Stimulated activated naive CD8-positive, alpha-beta T cell treated with anti-CD3 and anti-CD28 coated beads, Interleukin-15, Interleukin-2, amounts not matched to agents 100 ng/mL and 50 ng/mL, for 24 hours (primary cell): ENCODE data around the gene DPPA2.
"Not testable (repeated sequence)": the region's sequence is repeated elsewhere in the genome, so short reads cannot be mapped to it uniquely, and the experiment has no call there.

Experiments
- H3K27ac Mint-ChIP-seq: one replicate; pipeline ENCODE4 v1.8.0; 2021; ENCODE audit warnings: mild to moderate bottlenecking, mixed read lengths
- H3K27me3 Mint-ChIP-seq: one replicate; pipeline ENCODE4 v1.8.0; 2021; ENCODE audit warnings: mixed read lengths
- H3K36me3 Mint-ChIP-seq: one replicate; pipeline ENCODE4 v1.8.0; 2021; ENCODE audit warnings: low read depth, mixed read lengths
- H3K4me1 Mint-ChIP-seq: one replicate; pipeline ENCODE4 v1.8.0; 2021; ENCODE audit warnings: low read depth, mixed read lengths
- H3K4me3 Mint-ChIP-seq: one replicate; pipeline ENCODE4 v1.8.0; 2021; ENCODE audit warnings: mild to moderate bottlenecking, mixed read lengths
- H3K9me3 Mint-ChIP-seq: one replicate; pipeline ENCODE4 v1.8.0; 2021; ENCODE audit warnings: mixed read lengths

The DPPA2 gene

GRCh38 chr3:109316162-109316730 lies at the start of gene DPPA2:
Gene DPPA2, minus strand, starts transcription at chr3:109316517. Its CDS starts 1,975 bp downstream, at chr3:109314542.
- Mint-ChIP-seq H3K27me3 (no peaks in the 10 kb centered on the region), H3K9me3 (peaks cover 2% of the 10 kb centered on the region), H3K27ac (no peak within 1 kb of the TSS), H3K4me3 (no peak within 1 kb of the TSS), H3K4me1 (no peaks in the 10 kb centered on the region), H3K36me3 (no peaks in the 10 kb centered on the region)

GRCh38 chr3:109364088-109364487 lies 47.8 kb upstream of the DPPA2 start:
- H3K27ac Mint-ChIP-seq = no peak overlapping the region
- H3K4me1 Mint-ChIP-seq = no peaks in the 10 kb centered on the region
- H3K9me3 Mint-ChIP-seq = no peaks in the 10 kb centered on the region
- H3K27me3 Mint-ChIP-seq = no peaks in the 10 kb centered on the region
- no peak overlapping the region for H3K4me3 Mint-ChIP-seq
- no peaks in the 10 kb centered on the region for H3K36me3 Mint-ChIP-seq

GRCh38 chr3:109363634-109364033 lies 47.3 kb upstream of the DPPA2 start:
- Mint-ChIP-seq H3K27me3 (no peaks in the 10 kb centered on the region), H3K36me3 (no peaks in the 10 kb centered on the region), H3K4me3 (no peak overlapping the region), H3K27ac (no peak overlapping the region), H3K9me3 (no peaks in the 10 kb centered on the region), H3K4me1 (no peaks in the 10 kb centered on the region)

GRCh38 chr3:109362823-109363222 lies 46.5 kb upstream of the DPPA2 start:
- no peaks in the 10 kb centered on the region for H3K27me3 Mint-ChIP-seq
- no peaks in the 10 kb centered on the region for H3K4me1 Mint-ChIP-seq
- H3K27ac Mint-ChIP-seq = no peak overlapping the region
- H3K36me3 Mint-ChIP-seq = no peaks in the 10 kb centered on the region
- H3K4me3 Mint-ChIP-seq = no peak overlapping the region
- H3K9me3 Mint-ChIP-seq = no peaks in the 10 kb centered on the region

- not testable (repeated sequence) for H3K36me3 Mint-ChIP-seq
Measured at GRCh38 chr3:109358809-109359208, 42.5 kb upstream of the DPPA2 start.

GRCh38 chr3:109356442-109357155 lies 40.3 kb upstream of the DPPA2 start:
- Mint-ChIP-seq H3K4me3 (no peak overlapping the region), H3K27me3 (no peaks in the 10 kb centered on the region), H3K36me3 (no peaks in the 10 kb centered on the region), H3K4me1 (no peaks in the 10 kb centered on the region), H3K27ac (no peak overlapping the region), H3K9me3 (no peaks in the 10 kb centered on the region)

More at GRCh38 chr3:109358809-109359208, 42.5 kb upstream of the DPPA2 start:
- H3K4me1 Mint-ChIP-seq, H3K27ac Mint-ChIP-seq, H3K9me3 Mint-ChIP-seq, H3K4me3 Mint-ChIP-seq, H3K27me3 Mint-ChIP-seq: not testable (repeated sequence)

GRCh38 chr3:109355625-109356441 lies 39.5 kb upstream of the DPPA2 start:
- no peaks in the 10 kb centered on the region for H3K36me3 Mint-ChIP-seq

GRCh38 chr3:109353057-109353456 lies 36.7 kb upstream of the DPPA2 start:
- no peak overlapping the region for H3K4me3 Mint-ChIP-seq
- H3K4me1 Mint-ChIP-seq = no peaks in the 10 kb centered on the region
- H3K27ac Mint-ChIP-seq = no peak overlapping the region
- H3K9me3 Mint-ChIP-seq = no peaks in the 10 kb centered on the region
- no peaks in the 10 kb centered on the region for H3K27me3 Mint-ChIP-seq
- H3K36me3 Mint-ChIP-seq = no peaks in the 10 kb centered on the region

More at GRCh38 chr3:109355625-109356441, 39.5 kb upstream of the DPPA2 start:
- H3K27ac Mint-ChIP-seq = no peak overlapping the region
- H3K27me3 Mint-ChIP-seq = no peaks in the 10 kb centered on the region
- no peaks in the 10 kb centered on the region for H3K9me3 Mint-ChIP-seq
- H3K4me3 Mint-ChIP-seq = no peak overlapping the region
- H3K4me1 Mint-ChIP-seq = no peaks in the 10 kb centered on the region

GRCh38 chr3:109351231-109351630 lies 34.9 kb upstream of the DPPA2 start:
- Mint-ChIP-seq H3K4me1 (no peaks in the 10 kb centered on the region), H3K27me3 (no peaks in the 10 kb centered on the region), H3K36me3 (no peaks in the 10 kb centered on the region), H3K9me3 (no peaks in the 10 kb centered on the region), H3K4me3 (no peak overlapping the region), H3K27ac (no peak overlapping the region)

- Mint-ChIP-seq H3K9me3 (no peaks in the 10 kb centered on the region), H3K27me3 (no peaks in the 10 kb centered on the region), H3K4me3 (no peak overlapping the region), H3K27ac (no peak overlapping the region), H3K36me3 (no peaks in the 10 kb centered on the region), H3K4me1 (no peaks in the 10 kb centered on the region)
Measured at GRCh38 chr3:109346770-109347295, 30.5 kb upstream of the DPPA2 start.

- H3K27me3 Mint-ChIP-seq = no peaks in the 10 kb centered on the region
- H3K36me3 Mint-ChIP-seq = no peaks in the 10 kb centered on the region
- no peaks in the 10 kb centered on the region for H3K4me1 Mint-ChIP-seq
- no peak overlapping the region for H3K4me3 Mint-ChIP-seq
- no peak overlapping the region for H3K27ac Mint-ChIP-seq
- H3K9me3 Mint-ChIP-seq = no peaks in the 10 kb centered on the region
Measured at GRCh38 chr3:109346099-109346498, 29.8 kb upstream of the DPPA2 start.

GRCh38 chr3:109339714-109340648 lies 23.7 kb upstream of the DPPA2 start:
- Mint-ChIP-seq H3K4me3 (no peak overlapping the region), H3K27me3 (peaks cover 23% of the 10 kb centered on the region), H3K36me3 (peaks cover 6% of the 10 kb centered on the region), H3K9me3 (no peaks in the 10 kb centered on the region), H3K27ac (no peak overlapping the region), H3K4me1 (peaks cover 13% of the 10 kb centered on the region)

- H3K27ac Mint-ChIP-seq = no peak overlapping the region
- H3K4me1 Mint-ChIP-seq = peaks cover 13% of the 10 kb centered on the region
- peaks cover 23% of the 10 kb centered on the region for H3K27me3 Mint-ChIP-seq
- H3K9me3 Mint-ChIP-seq = no peaks in the 10 kb centered on the region
- H3K4me3 Mint-ChIP-seq = no peak overlapping the region
- peaks cover 6% of the 10 kb centered on the region for H3K36me3 Mint-ChIP-seq
Measured at GRCh38 chr3:109339197-109339596, 22.9 kb upstream of the DPPA2 start.

GRCh38 chr3:109338322-109338721 lies 22.0 kb upstream of the DPPA2 start:
- Mint-ChIP-seq H3K4me1 (peaks cover 13% of the 10 kb centered on the region), H3K27me3 (peaks cover 23% of the 10 kb centered on the region), H3K27ac (no peak overlapping the region), H3K9me3 (no peaks in the 10 kb centered on the region), H3K4me3 (no peak overlapping the region), H3K36me3 (peaks cover 6% of the 10 kb centered on the region)
